GM12875 (cell line): ENCODE results near the gene TBC1D22A.

ENCODE experiments used
- H3K4me3 ChIP-seq: one replicate; pipeline ENCODE4 v1.5.1; 2011; ENCODE audit warnings: low read depth, low read length, control low read depth
- CTCF ChIP-seq: IDR thresholded peaks from 2 replicates; pipeline ENCODE4 v1.5.1; 2011; ENCODE audit warnings: low read depth, mild to moderate bottlenecking, control low read depth, inconsistent platforms, low read length, moderate library complexity, borderline replicate concordance; ENCODE audit not compliant: insufficient read depth

TBC1D22A gene

DNA sequence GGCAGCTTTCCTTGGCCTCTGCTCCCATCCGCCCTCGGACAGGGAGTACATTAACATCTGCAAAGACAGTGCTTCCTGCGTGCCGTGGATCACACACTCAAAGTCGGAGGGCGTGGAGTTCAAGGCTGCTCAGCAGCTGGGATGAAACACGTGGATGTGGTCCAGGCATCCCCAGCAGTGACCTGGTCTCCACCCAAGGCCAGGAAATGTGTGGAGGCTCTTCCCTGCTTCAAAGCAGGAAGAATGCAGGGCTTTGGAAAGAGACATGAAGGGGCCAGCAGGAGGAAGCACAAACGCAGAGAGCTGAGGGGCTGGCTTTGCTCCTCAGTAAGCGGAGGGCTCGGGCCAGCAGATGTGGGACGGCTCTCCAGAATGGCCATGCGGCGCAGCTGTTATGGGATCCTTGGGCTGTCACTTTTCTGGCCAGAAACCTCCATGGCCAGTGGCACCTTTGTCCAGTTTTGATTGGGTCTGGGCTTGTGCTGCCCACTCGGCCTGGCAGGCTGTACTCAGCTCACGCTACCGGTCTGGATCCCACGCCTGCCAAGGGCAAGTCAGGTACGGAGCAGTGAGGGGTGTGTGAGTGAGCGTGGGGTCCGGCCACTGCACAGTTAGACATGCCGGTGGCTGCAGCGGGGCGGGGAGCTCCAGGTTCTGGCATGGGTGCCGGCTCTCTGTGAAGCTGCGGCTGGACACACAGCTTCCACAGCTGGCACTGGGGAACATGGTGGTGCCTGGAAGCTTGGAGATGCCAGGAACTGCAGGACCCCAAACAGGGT, 438.0 kb downstream of the TBC1D22A start:
- no peak overlapping the region for H3K4me3 ChIP-seq
- no peak for TF ChIP-seq CTCF

- H3K4me3 ChIP-seq, result no peak overlapping the region
- no peak for TF ChIP-seq CTCF
Measured at GRCh38 chr22:47201186-47201995, 438.9 kb downstream of the TBC1D22A start.

DNA sequence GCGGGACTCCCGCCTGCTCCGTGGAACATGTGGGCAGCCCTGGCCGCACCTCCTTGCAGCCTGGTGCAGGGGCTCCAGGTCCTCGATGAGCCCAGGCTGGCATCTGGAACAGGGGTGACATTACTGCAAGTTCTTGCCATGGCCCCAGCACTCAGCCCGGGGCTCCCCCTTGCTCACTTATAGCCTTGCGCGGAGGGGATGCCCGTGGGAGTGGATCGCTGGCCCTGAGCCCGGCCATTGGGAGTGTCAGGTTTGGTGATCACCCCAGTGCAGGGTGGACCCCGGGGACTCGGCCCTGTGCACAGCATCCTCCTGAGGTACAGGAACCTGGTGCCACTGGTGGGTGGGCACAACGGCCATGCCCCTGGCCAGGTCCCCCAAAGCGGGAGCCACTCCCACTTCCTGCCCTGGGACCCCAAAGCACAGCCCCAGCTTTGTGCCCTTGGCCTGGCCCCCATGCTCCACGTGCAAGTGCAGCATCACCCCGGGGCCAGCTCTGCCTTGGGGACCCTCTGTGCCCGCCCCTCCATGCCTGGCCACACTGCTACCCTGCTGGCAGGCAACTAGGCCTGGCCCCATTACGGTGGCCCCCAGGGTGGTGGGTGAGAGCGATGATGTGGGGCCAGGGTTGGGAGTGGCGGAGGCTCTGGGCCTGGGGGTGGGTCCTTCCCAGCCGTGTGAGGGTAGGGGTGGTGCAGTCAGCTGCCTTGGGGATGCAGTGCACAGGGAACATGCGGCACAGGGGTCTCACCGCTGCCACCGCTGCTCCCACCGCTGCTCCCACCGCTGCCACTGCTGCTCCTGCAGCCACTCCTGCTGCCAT, 439.8 kb downstream of the TBC1D22A start:
- no peak overlapping the region for H3K4me3 ChIP-seq
- TF ChIP-seq CTCF, result no peak

GRCh38 chr22:47202819-47203553, 440.5 kb downstream of the TBC1D22A start:
- no peak for TF ChIP-seq CTCF
- no peak overlapping the region for H3K4me3 ChIP-seq

- no peak for TF ChIP-seq CTCF
- no peak overlapping the region for H3K4me3 ChIP-seq
Measured at GRCh38 chr22:47203554-47203991, 441.1 kb downstream of the TBC1D22A start.
